Measurements from ENCODE around the gene MTHFD1.

The MTHFD1 gene

GRCh38 chr14:64412237-64412636 lies 24.1 kb downstream of the MTHFD1 start:
- H3K4me3 ChIP-seq (ENCODE audit: low read depth, low read length), result no peak overlapping the region
- POLR2A ChIA-PET, result no interaction called here
- TF ChIP-seq, protein P1, sequence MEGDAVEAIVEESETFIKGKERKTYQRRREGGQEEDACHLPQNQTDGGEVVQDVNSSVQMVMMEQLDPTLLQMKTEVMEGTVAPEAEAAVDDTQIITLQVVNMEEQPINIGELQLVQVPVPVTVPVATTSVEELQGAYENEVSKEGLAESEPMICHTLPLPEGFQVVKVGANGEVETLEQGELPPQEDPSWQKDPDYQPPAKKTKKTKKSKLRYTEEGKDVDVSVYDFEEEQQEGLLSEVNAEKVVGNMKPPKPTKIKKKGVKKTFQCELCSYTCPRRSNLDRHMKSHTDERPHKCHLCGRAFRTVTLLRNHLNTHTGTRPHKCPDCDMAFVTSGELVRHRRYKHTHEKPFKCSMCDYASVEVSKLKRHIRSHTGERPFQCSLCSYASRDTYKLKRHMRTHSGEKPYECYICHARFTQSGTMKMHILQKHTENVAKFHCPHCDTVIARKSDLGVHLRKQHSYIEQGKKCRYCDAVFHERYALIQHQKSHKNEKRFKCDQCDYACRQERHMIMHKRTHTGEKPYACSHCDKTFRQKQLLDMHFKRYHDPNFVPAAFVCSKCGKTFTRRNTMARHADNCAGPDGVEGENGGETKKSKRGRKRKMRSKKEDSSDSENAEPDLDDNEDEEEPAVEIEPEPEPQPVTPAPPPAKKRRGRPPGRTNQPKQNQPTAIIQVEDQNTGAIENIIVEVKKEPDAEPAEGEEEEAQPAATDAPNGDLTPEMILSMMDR (IDR thresholded peaks at IDR 0.05; ENCODE audit: insufficient read depth, low read length, missing control alignments), result no peak
- no peak for DNase-seq (ENCODE audit: low read depth, low spot score)
- CTCF ChIA-PET, result interaction anchor here (1.2 kb wide), 1 partner anchor 18 kb away, joined by 4 read pairs; no protein-coding TSS in a partner anchor

DNA sequence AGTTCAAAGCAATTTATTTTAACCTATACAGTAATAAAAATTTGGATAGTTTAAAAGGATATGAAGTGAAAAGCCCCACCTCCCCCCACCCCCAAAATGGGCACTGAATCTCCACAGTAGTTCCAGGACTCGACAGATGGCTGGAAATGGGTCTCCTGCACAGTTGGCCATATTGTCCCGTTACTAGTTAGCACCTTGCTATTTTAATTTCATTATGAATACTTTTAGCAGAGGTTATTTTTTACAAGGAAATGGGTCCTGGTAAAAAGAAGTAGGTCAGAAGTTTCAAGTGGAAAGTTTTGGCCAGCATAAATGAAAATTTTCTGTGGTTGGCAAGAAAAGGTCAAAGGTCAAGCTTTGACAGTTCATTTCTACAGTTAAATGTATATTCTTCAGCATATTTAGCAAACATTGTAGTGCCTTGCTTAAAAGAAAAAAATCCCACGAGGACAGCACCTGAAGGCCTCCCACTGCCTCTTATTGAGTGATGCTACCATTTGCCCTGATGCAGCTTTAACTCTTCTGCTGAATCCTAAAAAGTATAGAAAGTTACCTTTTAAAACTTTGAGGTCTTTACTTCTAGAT lies 28.3 kb downstream of the MTHFD1 start:
- TF ChIP-seq, protein P1 (IDR thresholded peaks at IDR 0.05; ENCODE audit: insufficient read depth, low read length, missing control alignments), result no peak
- no peak for DNase-seq (ENCODE audit: low read depth, low spot score)
- ChIA-PET CTCF (interaction anchor here (0.6 to 2.6 kb wide), 5 partner anchors 10 to 72 kb away, joined by 3 to 25 read pairs (median 6); no protein-coding TSS in a partner anchor), POLR2A (no interaction called here)
- H3K4me3 ChIP-seq (ENCODE audit: low read depth, low read length), result no peak overlapping the region

GRCh38 chr14:64417055-64417770 lies 29.1 kb downstream of the MTHFD1 start:
- TF ChIP-seq, protein P1 (IDR thresholded peaks at IDR 0.05; ENCODE audit: insufficient read depth, low read length, missing control alignments), result no peak
- H3K4me3 ChIP-seq (ENCODE audit: low read depth, low read length), result no peak overlapping the region
- no peak for DNase-seq (ENCODE audit: low read depth, low spot score)
- POLR2A ChIA-PET, result no interaction called here
- CTCF ChIA-PET, result interaction anchor here (0.6 to 2.6 kb wide), 5 partner anchors 9 to 73 kb away, joined by 3 to 25 read pairs (median 6); no protein-coding TSS in a partner anchor

DNA sequence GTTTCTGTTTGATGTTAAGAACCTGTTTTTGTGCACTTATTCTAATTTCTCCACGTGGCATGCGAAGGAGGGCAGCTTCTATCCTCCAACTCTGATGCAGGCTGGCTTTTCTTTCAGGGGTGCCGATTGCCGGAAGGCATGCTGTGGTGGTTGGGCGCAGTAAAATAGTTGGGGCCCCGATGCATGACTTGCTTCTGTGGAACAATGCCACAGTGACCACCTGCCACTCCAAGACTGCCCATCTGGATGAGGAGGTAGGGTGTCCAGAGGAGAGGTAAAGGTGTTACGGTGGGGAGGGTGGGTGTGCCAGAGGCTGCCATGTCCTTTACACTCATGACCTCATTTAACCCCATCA lies 29.6 kb downstream of the MTHFD1 start:
- no peak overlapping the region for H3K4me3 ChIP-seq (ENCODE audit: low read depth, low read length)

GRCh38 chr14:64419003-64419402 lies 30.9 kb downstream of the MTHFD1 start:
- no peak overlapping the region for H3K4me3 ChIP-seq (ENCODE audit: low read depth, low read length)
- ChIA-PET POLR2A (no interaction called here), CTCF (interaction anchor here (0.8 to 2.1 kb wide), 4 partner anchors 10 to 74 kb away, joined by 3 to 16 read pairs (median 6); no protein-coding TSS in a partner anchor)
- TF ChIP-seq, protein P1 (IDR thresholded peaks at IDR 0.05; ENCODE audit: insufficient read depth, low read length, missing control alignments), result no peak
- DNase-seq (ENCODE audit: low read depth, low spot score), result no peak

More for the DNA sequence above, 29.6 kb downstream of the MTHFD1 start:
- TF ChIP-seq, protein P1 (IDR thresholded peaks at IDR 0.05; ENCODE audit: insufficient read depth, low read length, missing control alignments), result no peak
- ChIA-PET POLR2A (no interaction called here), CTCF (interaction anchor here (1.4 to 2.6 kb wide), 3 partner anchors 13 to 74 kb away, joined by 6 to 25 read pairs (median 7); no protein-coding TSS in a partner anchor)
- DNase-seq (ENCODE audit: low read depth, low spot score), result no peak

- TF ChIP-seq, protein P1 (IDR thresholded peaks at IDR 0.05; ENCODE audit: insufficient read depth, low read length, missing control alignments), result no peak
- CTCF ChIA-PET, result interaction anchor here (0.7 to 4.5 kb wide), 3 partner anchors 11 to 57 kb away, joined by 3 to 50 read pairs (median 4); no protein-coding TSS in a partner anchor
- POLR2A ChIA-PET, result interaction anchor here (0.9 kb wide), 2 partner anchors 34 to 56 kb away, joined by 4 read pairs; no protein-coding TSS in a partner anchor
Observed at GRCh38 chr14:64421166-64421565, 33.0 kb downstream of the MTHFD1 start.

More at GRCh38 chr14:64421166-64421565, 33.0 kb downstream of the MTHFD1 start:
- no peak for DNase-seq (ENCODE audit: low read depth, low spot score)
- no peak overlapping the region for H3K4me3 ChIP-seq (ENCODE audit: low read depth, low read length)
